GM18498 (cell line): Measurements from ENCODE around the gene TRMT44.
A peak's percentile ranks its signal among the peaks of the same experiment; 100 is the strongest.
"Not testable (repeated sequence)": the region's sequence is repeated elsewhere in the genome, so short reads cannot be mapped to it uniquely, and the experiment has no call there.

Source experiments
- ATAC-seq: cut with Tn5 transposase; IDR thresholded peaks from one replicate; pipeline ENCODE4 v1.9.1; 2021; ENCODE audit warnings: mild to moderate bottlenecking, moderate library complexity; ENCODE audit not compliant: unreplicated experiment

The TRMT44 gene

GRCh38 chr4:8405516-8405875, 35.1 kb upstream of the TRMT44 start:
- ATAC-seq, result no peak

DNA sequence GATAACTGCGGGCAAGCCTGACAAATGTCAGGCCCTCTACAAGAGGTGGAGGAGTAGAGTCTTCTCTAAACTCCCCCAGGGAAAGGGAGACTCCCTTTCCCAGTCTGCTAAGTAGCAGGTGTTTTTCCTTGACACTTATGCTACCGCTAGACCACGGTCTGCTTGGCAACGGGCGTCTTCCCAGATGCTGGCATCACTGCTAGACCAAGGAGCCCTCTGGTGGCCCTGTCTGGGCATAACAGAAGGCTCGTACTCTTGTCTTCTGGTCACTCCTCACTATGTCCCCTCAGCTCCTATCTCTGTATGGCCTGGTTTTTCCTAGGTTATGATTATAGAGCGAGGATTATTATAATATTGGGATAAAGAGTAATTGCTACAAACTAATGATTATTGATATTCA, 33.7 kb upstream of the TRMT44 start:
- ATAC-seq, result not testable (repeated sequence)

DNA sequence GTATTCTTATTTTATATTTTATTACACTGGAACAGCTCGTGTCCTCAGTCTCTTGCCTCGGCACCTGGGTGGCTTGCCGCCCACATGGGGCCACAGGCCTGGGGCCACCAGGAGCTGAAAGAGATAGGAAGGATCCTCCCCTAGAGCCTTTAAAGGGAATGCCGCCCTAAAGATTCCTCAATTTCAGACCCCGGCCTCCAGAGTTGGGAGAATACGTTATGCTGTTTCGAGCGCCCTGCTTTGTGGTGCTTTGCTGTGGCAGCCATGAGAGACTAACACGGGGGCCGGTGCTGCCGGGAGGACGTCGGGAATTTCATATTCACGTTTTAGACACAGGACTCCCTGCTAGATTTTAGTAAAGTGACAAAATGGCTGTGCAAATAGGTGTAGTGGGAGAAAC, 33.3 kb upstream of the TRMT44 start:
- no peak for ATAC-seq

GRCh38 chr4:8407756-8408155, 32.8 kb upstream of the TRMT44 start:
- ATAC-seq, result no peak

GRCh38 chr4:8409264-8410065, 31.1 kb upstream of the TRMT44 start:
- no peak for ATAC-seq

DNA sequence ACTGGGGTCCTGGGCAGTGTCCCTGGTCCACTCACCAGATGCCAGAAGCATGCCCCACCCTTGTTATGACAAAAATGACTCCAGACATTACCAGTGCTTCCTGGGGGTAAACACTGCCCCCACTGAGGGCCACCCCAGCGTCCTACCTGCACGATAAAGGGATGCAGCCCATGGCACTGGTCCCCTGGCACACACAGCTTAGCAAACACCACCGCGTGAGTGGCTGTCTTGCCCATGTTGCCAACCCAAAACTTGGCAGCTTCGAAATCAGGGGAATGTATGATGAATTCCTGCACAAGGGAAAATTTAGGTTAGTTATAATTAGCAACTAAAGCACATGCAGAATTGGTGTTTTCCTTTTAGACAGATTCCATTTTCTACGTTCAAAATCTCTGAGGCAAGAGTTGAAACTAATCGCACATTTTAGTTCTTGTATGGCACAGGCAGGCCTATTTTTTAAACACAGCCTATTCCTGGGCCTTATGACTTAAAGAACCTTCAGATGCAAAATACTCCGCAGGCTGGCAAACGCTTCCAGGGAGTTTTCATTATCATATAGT, 30.4 kb upstream of the TRMT44 start:
- no peak for ATAC-seq

- ATAC-seq, result no peak
These were observed 29.8 kb upstream of the TRMT44 start for GRCh38 chr4:8410641-8411271.

- no peak for ATAC-seq
These were observed 29.0 kb upstream of the TRMT44 start for GRCh38 chr4:8411351-8412180.

DNA sequence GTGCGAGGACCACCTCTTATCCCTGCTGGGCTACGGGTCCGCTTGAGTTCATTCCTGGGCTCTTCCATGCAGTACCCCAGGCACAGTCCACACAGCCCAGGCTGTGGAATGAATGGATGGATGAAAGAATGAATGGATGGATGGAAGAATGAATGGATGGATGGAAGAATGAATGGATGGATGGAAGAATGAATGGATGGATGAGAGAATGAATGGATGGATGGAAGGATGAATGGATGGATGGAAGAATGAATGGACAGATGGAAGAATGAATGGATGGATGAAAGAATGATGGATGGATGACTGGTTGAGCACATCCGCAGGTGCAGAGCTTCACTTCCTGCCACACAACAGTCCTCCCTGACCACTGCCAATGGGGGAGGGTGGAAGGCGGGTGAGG, 28.3 kb upstream of the TRMT44 start:
- ATAC-seq, result no peak

DNA sequence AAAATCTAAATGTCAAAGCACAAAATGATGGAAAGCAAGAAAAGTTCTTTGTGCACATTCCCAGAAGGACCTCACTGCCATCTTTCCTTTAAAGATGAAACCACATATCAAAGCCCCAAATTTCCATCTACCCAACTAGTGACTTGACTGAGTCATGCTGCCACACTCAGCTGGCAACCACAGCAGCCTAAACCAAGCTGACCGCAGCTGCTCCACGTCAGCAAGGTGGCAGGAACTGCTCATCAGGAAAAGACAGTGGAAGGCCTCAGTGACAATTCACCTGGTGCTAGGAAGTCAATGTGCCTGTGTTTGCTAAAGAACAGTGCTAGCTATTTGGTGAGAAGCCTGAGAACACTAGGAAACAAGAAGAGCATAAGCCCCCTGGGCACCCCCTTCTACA, 26.2 kb upstream of the TRMT44 start:
- no peak for ATAC-seq

DNA sequence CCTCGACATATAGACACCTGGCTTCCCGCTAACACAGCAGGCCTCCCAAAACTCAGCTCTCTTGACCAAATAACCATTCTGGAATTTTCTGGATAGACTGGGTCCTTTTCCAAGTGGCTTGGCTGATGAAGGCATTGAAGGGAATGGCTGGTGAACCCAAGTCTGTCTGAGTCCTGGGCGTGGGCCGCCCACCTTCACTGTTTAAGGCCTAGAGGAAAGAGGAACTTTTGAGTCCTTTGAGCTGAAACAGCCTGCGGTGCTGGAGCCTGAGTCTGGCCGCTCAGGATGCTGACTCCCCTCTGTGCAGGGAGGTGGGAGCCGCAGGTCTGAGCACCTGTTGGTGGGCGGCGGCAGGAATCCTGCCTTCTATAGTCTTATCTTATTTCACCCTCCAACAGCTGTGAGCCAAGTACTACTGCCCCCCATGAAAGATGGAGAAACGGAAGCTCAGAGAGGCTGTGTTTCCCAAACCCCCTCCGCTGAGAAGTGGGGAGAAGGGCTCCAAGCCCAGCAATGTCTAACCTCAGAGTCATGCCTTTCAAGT, 23.4 kb upstream of the TRMT44 start:
- no peak for ATAC-seq

DNA sequence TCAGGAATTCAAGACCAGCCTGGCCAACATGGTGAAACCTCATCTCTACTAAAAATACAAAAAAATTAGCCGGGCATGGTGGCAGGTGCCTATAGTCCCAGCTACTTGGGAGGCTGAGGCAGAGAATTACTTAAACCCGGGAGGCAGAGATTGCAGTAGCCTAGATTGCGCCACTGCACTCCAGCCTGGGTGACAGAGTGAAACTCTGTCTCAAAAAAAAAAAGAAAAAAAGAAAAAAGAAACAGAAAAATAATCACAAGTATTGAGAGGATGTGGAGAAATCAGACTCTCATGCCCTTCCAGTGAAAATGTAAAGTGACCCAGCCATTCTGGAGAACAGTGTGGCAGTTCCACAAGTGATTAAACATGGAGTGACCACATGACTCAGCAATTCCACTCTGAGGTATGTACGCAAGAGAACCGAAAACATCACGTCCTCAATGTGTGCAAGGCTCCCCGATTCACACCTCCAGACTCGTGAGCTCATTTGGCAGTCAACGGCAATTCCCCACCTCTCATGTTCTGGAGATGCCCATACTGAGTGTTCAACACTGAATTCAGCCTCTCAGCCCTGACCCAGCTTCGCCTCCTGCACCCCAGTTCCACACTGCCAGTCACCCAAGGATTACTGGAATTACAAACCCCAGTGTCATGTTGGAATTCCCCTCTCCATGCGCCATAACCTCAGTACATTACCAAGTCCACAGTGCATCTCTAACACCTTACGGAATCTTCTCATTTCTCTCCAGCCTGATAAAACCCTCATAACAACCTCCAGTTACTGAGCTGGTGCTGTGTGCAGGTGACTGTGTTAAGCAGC, 21.1 kb upstream of the TRMT44 start:
- peak; percentile 87 for ATAC-seq

- ATAC-seq, result not testable (repeated sequence)
These were observed 20.4 kb upstream of the TRMT44 start for GRCh38 chr4:8420151-8420550.

GRCh38 chr4:8422327-8422726, 18.2 kb upstream of the TRMT44 start:
- ATAC-seq, result no peak

GRCh38 chr4:8422786-8423185, 17.8 kb upstream of the TRMT44 start:
- ATAC-seq, result no peak

DNA sequence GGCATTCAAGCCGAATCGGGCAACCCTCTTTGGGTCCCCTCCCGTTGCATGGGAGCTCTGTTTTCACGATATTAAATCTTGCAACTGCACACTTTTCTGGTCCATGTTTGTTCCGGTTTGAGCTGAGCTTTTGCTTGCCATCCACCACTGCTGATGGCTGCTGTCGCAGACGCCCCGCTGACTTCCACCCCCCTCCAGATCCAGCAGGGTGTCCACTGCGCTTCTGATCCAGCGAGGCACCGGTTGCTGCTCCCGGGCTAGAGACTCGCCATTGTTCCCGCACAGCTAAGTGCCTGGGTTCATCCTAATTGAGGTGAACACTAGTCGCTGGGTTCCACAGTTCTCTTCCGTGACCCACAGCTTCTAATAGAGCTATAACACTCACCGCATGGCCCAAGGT, 13.3 kb upstream of the TRMT44 start:
- ATAC-seq, result no peak

GRCh38 chr4:8427761-8428287, 12.8 kb upstream of the TRMT44 start:
- peak; percentile 63 for ATAC-seq

DNA sequence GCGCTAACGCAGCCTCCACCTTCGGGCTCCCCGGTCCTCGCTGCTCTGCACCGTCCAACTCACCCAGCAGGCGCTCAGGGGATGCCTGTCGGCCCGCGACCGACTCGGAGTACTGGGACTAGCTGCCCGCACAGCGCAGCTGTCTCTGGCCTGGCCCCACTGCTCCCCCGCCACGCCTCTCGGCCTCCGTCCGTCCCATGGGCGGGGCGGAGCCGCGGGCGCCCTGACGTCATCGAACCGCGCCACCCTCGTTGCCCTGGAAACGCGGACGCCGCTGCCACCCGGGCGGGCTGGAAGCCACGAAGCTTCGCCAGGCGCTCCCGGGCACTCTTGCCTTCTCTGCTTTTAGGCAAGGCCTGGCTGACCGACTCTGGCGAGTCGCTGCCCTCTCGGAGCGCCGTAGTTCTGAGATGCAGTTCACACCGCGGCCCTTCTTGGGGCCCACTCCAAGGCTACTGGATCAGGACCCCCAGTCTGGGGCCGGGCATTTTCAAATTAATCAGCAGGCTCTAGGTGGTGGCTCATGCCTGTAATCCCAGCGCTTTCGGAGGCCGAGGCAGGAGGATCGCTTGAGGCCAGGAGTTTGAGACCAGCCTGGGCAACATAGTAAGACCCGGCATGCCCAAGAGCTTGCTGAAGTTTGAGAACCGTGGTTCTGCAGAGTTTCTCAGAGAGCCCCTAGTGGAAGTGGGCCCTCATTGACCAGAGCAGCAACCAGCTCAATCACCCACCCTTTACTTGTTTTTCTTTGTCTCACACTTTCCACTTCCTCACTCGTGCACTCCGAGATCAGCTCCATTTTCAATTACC, 12.1 kb upstream of the TRMT44 start:
- peak; percentile 94 for ATAC-seq

GRCh38 chr4:8431553-8431952, 9.0 kb upstream of the TRMT44 start:
- no peak for ATAC-seq
